B cell (primary cell): Measurements from ENCODE around the gene SLC25A10. TPM values are rescaled to one million over a fixed set of nuclear protein-coding genes. Genes with fewer than 3 reads are reported as not detected.

ENCODE experiments used
- ATAC-seq: fragments of 200-7000 bp; cut with Tn5 transposase; one replicate; pipeline ENCODE4 v1.10.0; 2021; ENCODE audit warnings: low read depth, mild to moderate bottlenecking, moderate number of reproducible peaks, moderate library complexity
- CTCF ChIA-PET: fragments of 350-600 bp; sonication (Branson Sonifier 250); formaldehyde crosslinking; loops from one replicate; lab custom pipeline; 2021; ENCODE audit warnings: antibody characterized with exemption, inconsistent platforms; lab: Charles Lee
- POLR2A ChIA-PET: fragments of 350-600 bp; sonication (Branson Sonifier 250); formaldehyde crosslinking; loops from one replicate; lab custom pipeline; 2021; ENCODE audit warnings: antibody characterized with exemption; lab: Charles Lee
- DNase-seq: peaks from one replicate; pipeline ENCODE4 v3.0.0; 2013
- H2AFZ ChIP-seq: 2 replicates; pipeline ENCODE4 v1.6.1; 2012; ENCODE audit warnings: mild to moderate bottlenecking, low read depth, low read length; ENCODE audit not compliant: insufficient read depth, poor library complexity, severe bottlenecking
- H3K27ac ChIP-seq, 2 donors: 1 replicate in 1 of 2; 2 replicates in 1 of 2; pipeline ENCODE4 v1.5.1; 2012 to 2013; ENCODE audit warnings: low read length in 2 of 2, mild to moderate bottlenecking in 2 of 2, moderate library complexity in 1 of 2
- H3K27me3 ChIP-seq, 4 experiments: fragments of 200-600 bp in 1 of 4; sonication (generic) in 1 of 4; replicated peaks in 1 of 4; 1 replicate in 2 of 4; 2 replicates in 2 of 4; pipeline versions ENCODE4 v1.6.1 to v1.7.0; 2013 to 2016; ENCODE audit warnings: low read length in 3 of 4, mild to moderate bottlenecking in 2 of 4, mixed read lengths in 1 of 4, moderate library complexity in 1 of 4; ENCODE audit not compliant: insufficient read depth in 4 of 4, control insufficient read depth in 3 of 4; ENCODE audit errors: control extremely low read depth in 1 of 4
- H3K36me3 ChIP-seq, 2 experiments: replicated peaks in 1 of 2; 1 replicate in 1 of 2; 2 replicates in 1 of 2; pipeline versions ENCODE4 v1.6.1 to v1.7.1; 2013; ENCODE audit warnings: low read length in 1 of 2; ENCODE audit not compliant: insufficient read depth in 2 of 2, control insufficient read depth in 1 of 2; ENCODE audit errors: control extremely low read depth in 1 of 2, extremely low read depth in 1 of 2
- H3K4me1 ChIP-seq, 2 donors: fragments of 200-600 bp in 1 of 2; sonication (generic) in 1 of 2; 1 replicate in 1 of 2; 2 replicates in 1 of 2; pipeline versions ENCODE4 v1.5.1 to v1.6.1; 2013 to 2017; ENCODE audit warnings: low read length in 2 of 2; ENCODE audit not compliant: control insufficient read depth in 2 of 2, insufficient read depth in 2 of 2
- H3K4me2 ChIP-seq: replicated peaks from 2 replicates; pipeline ENCODE3; 2012; ENCODE audit warnings: mild to moderate bottlenecking, low read depth, low read length; ENCODE audit not compliant: poor library complexity, severe bottlenecking
- H3K4me3 ChIP-seq, 5 experiments: fragments of 200-600 bp in 1 of 5; sonication (generic) in 1 of 5; 1 replicate in 3 of 5; 2 replicates in 2 of 5; pipeline versions ENCODE4 v1.5.1 to v1.7.0; 2011 to 2016; ENCODE audit warnings: low read length in 4 of 5, mild to moderate bottlenecking in 4 of 5, low read depth in 2 of 5, control low read depth in 1 of 5, moderate library complexity in 1 of 5; ENCODE audit not compliant: insufficient read depth in 1 of 5; ENCODE audit errors: control extremely low read depth in 1 of 5, extremely low read depth in 1 of 5
- H3K79me2 ChIP-seq: fragments of 200-600 bp; sonication (generic); one replicate; pipeline ENCODE4 v1.6.0; 2016; ENCODE audit warnings: low read length; ENCODE audit not compliant: control insufficient read depth, insufficient read depth
- H3K9ac ChIP-seq: fragments of 200-600 bp; sonication (generic); 2 replicates; pipeline ENCODE4 v1.6.1; 2017; ENCODE audit warnings: mild to moderate bottlenecking, low read length, moderate library complexity
- H3K9me3 ChIP-seq, 3 donors: one replicate each; pipeline versions ENCODE4 v1.6.1 to v1.7.1; 2013; ENCODE audit warnings: low read length in 2 of 3; ENCODE audit not compliant: control insufficient read depth in 2 of 3, insufficient read depth in 1 of 3; ENCODE audit errors: control extremely low read depth in 1 of 3
- H4K20me1 ChIP-seq: 2 replicates; pipeline ENCODE4 v1.6.0; 2012; ENCODE audit warnings: mild to moderate bottlenecking, low read length; ENCODE audit not compliant: insufficient read depth, control insufficient read depth, poor library complexity, severe bottlenecking
- H3K27ac Mint-ChIP-seq: one replicate; pipeline ENCODE4 v1.8.0; 2021; ENCODE audit warnings: mixed read lengths
- H3K27me3 Mint-ChIP-seq: one replicate; pipeline ENCODE4 v1.8.0; 2021; ENCODE audit warnings: mixed read lengths
- H3K4me1 Mint-ChIP-seq: one replicate; pipeline ENCODE4 v1.8.0; 2021; ENCODE audit warnings: mixed read lengths
- H3K4me3 Mint-ChIP-seq: one replicate; pipeline ENCODE4 v1.8.0; 2021; ENCODE audit warnings: mixed read lengths
- H3K9me3 Mint-ChIP-seq: one replicate; pipeline ENCODE4 v1.8.0; 2022; ENCODE audit warnings: mixed read lengths; ENCODE audit not compliant: insufficient read depth
- EZH2 ChIP-seq: IDR thresholded peaks from 2 replicates; pipeline ENCODE4 v1.6.1; 2012; ENCODE audit warnings: borderline replicate concordance, low read depth, mild to moderate bottlenecking, moderate library complexity, low read length; ENCODE audit not compliant: insufficient read depth, poor library complexity, severe bottlenecking
- WGBS: methylation state at CpG from one replicate; pipeline ENCODE4 v1.1.5; 2013; ENCODE audit warnings: missing lambda C conversion rate; ENCODE audit not compliant: insufficient coverage; 5-methylcytosine and 5-hydroxymethylcytosine counted together
- intact Hi-C: fragments of 100-400 bp; cut with micrococcal nuclease; formaldehyde crosslinking; loops from one replicate; pipeline ENCODE4 v1.10.0; 2022
- polyA plus RNA-seq: library from polyadenylated mRNA; depleted of rRNA; stranded (reverse); fragments of >200 nt; gene quantifications from 2 replicates; pipeline ENCODE4 v1.2.3, GENCODE V29; 2012
- total RNA-seq, 2 donors: library from RNA; stranded (reverse); fragments of 120-200 nt in 1 of 2; gene quantifications; 1 replicate in 1 of 2; 2 replicates in 1 of 2; pipeline versions ENCODE4 v1.2.3 to v1.2.4, GENCODE V29; 2013 to 2022
- TF ChIP-seq, protein P1 (sequence below): fragments of 200-600 bp; IDR thresholded peaks from one replicate; pipeline ENCODE4 v1.8.0; 2022; ENCODE audit warnings: antibody characterized with exemption, mild to moderate bottlenecking

Gene SLC25A10
- total and polyA plus RNA-seq, 2 donors (not counting 1 experiment from before 2014, with no cell fraction given): 3.9 to 5.0 TPM

DNA sequence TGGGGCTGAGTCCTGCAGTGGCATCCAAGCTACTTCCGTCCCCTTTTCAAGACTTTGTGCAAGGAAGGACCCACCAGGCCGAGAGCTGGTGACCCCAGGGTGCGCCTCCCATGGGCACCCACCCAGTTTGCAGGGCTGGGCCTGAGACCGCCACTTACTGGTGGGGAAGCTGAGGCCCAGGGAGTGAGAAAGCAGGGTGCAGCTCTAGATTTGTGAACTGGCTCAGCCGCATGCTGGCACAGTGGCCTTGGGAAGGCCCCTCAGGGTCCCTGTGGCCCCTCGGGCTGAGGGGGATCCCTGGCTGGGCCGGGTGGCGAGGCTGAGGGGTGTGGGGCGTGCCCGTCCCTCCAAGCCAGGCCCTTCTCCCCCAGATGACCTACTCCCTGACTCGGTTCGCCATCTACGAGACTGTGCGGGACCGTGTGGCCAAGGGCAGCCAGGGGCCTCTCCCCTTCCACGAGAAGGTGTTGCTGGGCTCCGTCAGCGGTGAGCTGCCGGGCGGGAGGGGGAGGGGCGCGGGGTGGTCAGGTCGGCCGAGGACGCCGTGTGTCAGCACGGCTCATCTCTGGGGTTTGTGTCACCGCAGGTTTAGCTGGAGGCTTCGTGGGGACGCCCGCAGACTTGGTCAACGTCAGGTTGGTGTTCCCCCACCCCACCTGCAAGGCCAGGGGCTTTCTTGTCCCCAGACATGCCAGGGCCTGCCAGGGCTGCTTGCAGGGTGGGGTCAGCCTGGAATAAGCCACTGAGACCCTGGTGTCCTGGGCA is 3.2 kb downstream of the SLC25A10 start:
- no peaks in the 10 kb centered on the region for H3K79me2 ChIP-seq
- no peak overlapping the region for H3K4me3 Mint-ChIP-seq
- DNase-seq (no peak), ATAC-seq (no peak)
- intact Hi-C loops: no loop called here
- H3K27ac ChIP-seq: no peak overlapping the region
- no peak overlapping the region for H3K4me3 ChIP-seq
- WGBS: 96% methylated on average over 20 of the region's 32 CpGs
- peaks cover 15 to 23% of the 10 kb centered on the region in 2 donors for H3K4me1 ChIP-seq
- ChIA-PET POLR2A (no interaction called here), CTCF (no interaction called here)
- peaks cover 0 to 3% (median 0%) of the 10 kb centered on the region in 4 experiments for H3K27me3 ChIP-seq
- H3K4me2 ChIP-seq: no peak overlapping the region
- no peaks in the 10 kb centered on the region for H3K9me3 Mint-ChIP-seq
- TF ChIP-seq EZH2: no peak
- TF ChIP-seq, protein P1, sequence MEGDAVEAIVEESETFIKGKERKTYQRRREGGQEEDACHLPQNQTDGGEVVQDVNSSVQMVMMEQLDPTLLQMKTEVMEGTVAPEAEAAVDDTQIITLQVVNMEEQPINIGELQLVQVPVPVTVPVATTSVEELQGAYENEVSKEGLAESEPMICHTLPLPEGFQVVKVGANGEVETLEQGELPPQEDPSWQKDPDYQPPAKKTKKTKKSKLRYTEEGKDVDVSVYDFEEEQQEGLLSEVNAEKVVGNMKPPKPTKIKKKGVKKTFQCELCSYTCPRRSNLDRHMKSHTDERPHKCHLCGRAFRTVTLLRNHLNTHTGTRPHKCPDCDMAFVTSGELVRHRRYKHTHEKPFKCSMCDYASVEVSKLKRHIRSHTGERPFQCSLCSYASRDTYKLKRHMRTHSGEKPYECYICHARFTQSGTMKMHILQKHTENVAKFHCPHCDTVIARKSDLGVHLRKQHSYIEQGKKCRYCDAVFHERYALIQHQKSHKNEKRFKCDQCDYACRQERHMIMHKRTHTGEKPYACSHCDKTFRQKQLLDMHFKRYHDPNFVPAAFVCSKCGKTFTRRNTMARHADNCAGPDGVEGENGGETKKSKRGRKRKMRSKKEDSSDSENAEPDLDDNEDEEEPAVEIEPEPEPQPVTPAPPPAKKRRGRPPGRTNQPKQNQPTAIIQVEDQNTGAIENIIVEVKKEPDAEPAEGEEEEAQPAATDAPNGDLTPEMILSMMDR: no peak
- H3K27me3 Mint-ChIP-seq: no peaks in the 10 kb centered on the region
- H3K27ac Mint-ChIP-seq: no peak overlapping the region
- H3K9ac ChIP-seq: no peak overlapping the region
- no peaks in the 10 kb centered on the region for H4K20me1 ChIP-seq
- H3K4me1 Mint-ChIP-seq: peaks cover 12% of the 10 kb centered on the region
- H3K9me3 ChIP-seq: no peaks in the 10 kb centered on the region
- no peak overlapping the region for H2AFZ ChIP-seq
- no peaks in the 10 kb centered on the region for H3K36me3 ChIP-seq

DNA sequence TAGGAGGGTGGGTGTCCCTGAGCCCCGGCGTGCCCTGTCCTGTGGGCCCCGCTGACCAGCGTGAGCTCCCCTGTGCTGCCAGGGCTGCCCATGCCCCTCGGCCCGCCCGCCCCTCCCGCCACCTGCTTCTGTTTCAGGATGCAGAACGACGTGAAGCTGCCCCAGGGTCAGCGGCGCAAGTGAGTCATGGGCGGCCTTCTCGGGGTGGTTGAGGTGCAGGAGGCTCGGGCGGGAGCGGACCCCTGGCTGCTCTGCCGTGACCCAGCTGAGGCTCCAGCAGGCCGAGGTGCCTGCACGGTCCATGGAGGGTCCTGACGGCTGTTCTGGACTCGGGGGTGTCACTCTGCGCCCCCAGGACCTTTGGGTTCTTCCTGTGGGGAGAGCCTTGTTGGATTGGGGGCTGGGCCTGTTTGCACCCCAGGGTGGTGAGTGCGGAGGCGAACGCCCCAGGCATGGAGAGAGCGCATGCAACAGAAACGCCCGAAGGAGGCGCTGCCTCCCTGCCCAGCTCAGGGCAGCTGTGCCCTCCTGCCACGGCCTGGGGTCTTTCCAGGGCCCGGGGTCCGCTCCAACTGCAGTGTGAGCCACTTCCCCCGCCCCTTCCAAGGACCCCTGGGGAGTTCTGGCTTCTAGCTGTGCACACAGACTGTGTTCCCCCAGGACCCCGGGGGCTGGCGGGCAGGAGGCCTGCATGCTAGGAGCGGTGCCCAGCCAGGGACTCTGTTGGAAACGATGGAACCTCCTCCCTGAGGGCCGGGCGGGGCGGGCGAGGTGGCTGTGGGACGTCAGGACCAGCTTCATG is 4.0 kb downstream of the SLC25A10 start:
- no peaks in the 10 kb centered on the region for H4K20me1 ChIP-seq
- ATAC-seq (no peak), DNase-seq (no peak)
- H3K4me1 ChIP-seq: peaks cover 8 to 16% of the 10 kb centered on the region in 2 donors
- peaks cover 0 to 3% (median 0%) of the 10 kb centered on the region in 4 experiments for H3K27me3 ChIP-seq
- H3K9ac ChIP-seq: no peak overlapping the region
- Mint-ChIP-seq H3K4me3 (no peak overlapping the region), H3K4me1 (peaks cover 5% of the 10 kb centered on the region), H3K9me3 (no peaks in the 10 kb centered on the region), H3K27me3 (no peaks in the 10 kb centered on the region), H3K27ac (no peak overlapping the region)
- H3K79me2 ChIP-seq: no peaks in the 10 kb centered on the region
- no peak overlapping the region for H3K4me2 ChIP-seq
- ChIA-PET POLR2A (no interaction called here), CTCF (no interaction called here)
- WGBS: 94% methylated on average over 43 of the region's 43 CpGs
- no peak overlapping the region for H3K27ac ChIP-seq
- H3K9me3 ChIP-seq: no peaks in the 10 kb centered on the region
- no peaks in the 10 kb centered on the region for H3K36me3 ChIP-seq
- TF ChIP-seq EZH2: no peak
- TF ChIP-seq, protein P1: no peak
- no peak overlapping the region for H3K4me3 ChIP-seq
- H2AFZ ChIP-seq: no peak overlapping the region
- intact Hi-C loops: no loop called here
